ENCODE data around the gene HGD.
"Not testable (repeated sequence)": the region's sequence is repeated elsewhere in the genome, so short reads cannot be mapped to it uniquely, and the experiment has no call there.

The HGD gene

DNA sequence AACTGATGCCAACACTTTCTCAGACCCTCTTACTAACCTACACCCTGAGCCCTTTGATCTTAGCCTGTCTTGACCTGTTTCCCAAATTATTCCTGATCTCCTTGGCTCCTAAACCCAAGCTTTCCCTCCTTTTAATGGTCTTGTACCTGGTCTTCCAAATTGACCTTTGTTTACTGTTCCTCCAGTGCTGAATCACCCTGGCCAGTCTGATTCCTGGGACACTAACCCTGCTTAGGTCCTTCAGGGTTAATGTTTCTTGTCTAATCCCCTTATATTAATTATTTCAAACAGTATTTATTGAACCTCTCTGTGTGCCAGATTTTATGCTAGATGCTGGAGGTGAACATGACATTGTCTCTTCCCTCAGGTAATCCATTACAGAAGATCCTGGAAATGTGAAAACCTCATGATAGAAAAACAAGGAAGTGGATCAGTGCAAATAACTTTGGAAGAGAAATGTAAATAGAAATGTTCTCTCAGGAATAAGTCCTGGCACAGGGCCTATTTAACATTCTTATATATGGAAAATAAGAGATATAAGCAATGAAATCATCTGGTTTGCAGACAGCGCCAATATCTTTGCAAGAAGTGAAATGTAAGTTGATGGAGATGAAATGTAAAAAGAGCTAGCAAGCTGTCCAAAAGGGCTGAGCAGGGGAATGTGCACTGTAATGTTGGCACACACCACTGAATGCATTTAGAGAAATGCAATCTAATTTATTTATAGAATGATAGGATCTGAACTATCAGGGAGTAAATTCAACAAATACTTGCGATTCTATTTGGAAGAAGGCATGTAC, 20.7 kb downstream of the HGD start:
- TF ChIP-seq POLR2A (IDR thresholded peaks at IDR 0.05; ENCODE audit: low read length) (no peak), GATA1 (IDR thresholded peaks at IDR 0.05; ENCODE audit: low read depth, low read length) (no peak)
- DNase-seq: no peak

GRCh38 chr3:120659834-120660233, 22.2 kb downstream of the HGD start:
- no peak for DNase-seq
- no peak for TF ChIP-seq GATA1 (IDR thresholded peaks at IDR 0.05; ENCODE audit: low read depth, low read length)
- TF ChIP-seq POLR2A (IDR thresholded peaks at IDR 0.05; ENCODE audit: low read length): no peak

GRCh38 chr3:120659285-120659684, 22.8 kb downstream of the HGD start:
- no peak for TF ChIP-seq POLR2A (IDR thresholded peaks at IDR 0.05; ENCODE audit: low read length)
- no peak for TF ChIP-seq GATA1 (IDR thresholded peaks at IDR 0.05; ENCODE audit: low read depth, low read length)
- DNase-seq: no peak

GRCh38 chr3:120652896-120653545, 29.0 kb downstream of the HGD start:
- DNase-seq: peak in 1 of 2 experiments; percentile 10
- TF ChIP-seq GATA1 (IDR thresholded peaks at IDR 0.05; ENCODE audit: low read depth, low read length) (no peak), POLR2A (IDR thresholded peaks at IDR 0.05; ENCODE audit: low read length) (no peak)

- DNase-seq: no peak
- TF ChIP-seq POLR2A (IDR thresholded peaks at IDR 0.05; ENCODE audit: low read length) (no peak), GATA1 (IDR thresholded peaks at IDR 0.05; ENCODE audit: low read depth, low read length) (no peak)
Observed at GRCh38 chr3:120652281-120652680, 29.8 kb downstream of the HGD start.

DNA sequence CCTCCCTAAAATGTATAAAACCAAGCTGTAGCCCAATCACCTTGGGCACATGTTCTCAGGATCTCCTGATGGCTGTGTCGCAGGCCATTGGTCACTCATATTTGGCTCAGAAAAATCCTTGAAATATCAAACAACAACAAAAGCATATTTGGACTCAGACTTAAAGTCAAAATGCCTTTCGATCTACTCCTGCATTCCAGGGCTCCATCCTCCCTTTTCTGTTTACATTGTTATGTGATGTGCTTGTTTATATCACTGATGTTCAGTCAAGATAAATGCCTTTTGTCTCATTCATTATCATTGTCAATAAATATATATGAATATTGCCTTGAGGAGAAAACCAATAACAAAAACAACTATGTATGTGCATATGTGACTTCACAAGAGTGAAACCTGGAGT, 31.7 kb downstream of the HGD start:
- DNase-seq: no peak
- TF ChIP-seq GATA1 (IDR thresholded peaks at IDR 0.05; ENCODE audit: low read depth, low read length) (no peak), POLR2A (IDR thresholded peaks at IDR 0.05; ENCODE audit: low read length) (no peak)

GRCh38 chr3:120649830-120650233, 32.2 kb downstream of the HGD start:
- no peak for TF ChIP-seq GATA1 (IDR thresholded peaks at IDR 0.05; ENCODE audit: low read depth, low read length)
- no peak for TF ChIP-seq POLR2A (IDR thresholded peaks at IDR 0.05; ENCODE audit: low read length)
- no peak for DNase-seq

GRCh38 chr3:120648290-120648689, 33.7 kb downstream of the HGD start:
- TF ChIP-seq GATA1 (IDR thresholded peaks at IDR 0.05; ENCODE audit: low read depth, low read length) (no peak), POLR2A (IDR thresholded peaks at IDR 0.05; ENCODE audit: low read length) (no peak)
- no peak for DNase-seq

DNA sequence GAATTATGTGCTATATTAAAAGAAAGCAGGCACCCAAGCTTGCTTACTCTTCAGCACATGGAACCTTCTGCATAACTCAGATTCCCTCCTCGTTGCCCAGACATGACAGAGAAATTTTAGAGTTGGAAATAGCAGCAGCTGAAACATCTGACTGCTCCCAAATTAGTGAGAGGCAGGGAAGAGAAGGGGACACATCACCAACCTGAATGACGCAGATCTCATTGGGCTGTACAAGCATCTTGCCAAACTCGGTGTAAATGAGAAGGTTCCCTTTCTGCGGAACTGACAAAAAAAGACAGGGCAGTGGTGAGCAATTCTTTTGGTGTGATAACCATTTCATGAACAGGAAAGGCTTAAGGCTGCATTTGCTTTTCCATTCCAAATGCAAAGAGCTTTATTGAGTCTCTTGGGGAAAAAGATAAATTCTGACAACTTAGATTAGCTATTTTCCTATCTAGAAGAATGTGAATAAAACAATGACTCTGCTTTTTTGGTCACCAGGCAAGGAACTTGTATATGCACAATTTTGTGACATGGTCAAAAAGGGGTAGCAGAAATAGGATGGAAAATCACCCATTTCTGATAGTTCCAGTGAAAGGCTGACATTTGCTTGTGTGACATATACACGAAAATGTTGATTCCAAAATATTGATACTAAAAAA, 35.1 kb downstream of the HGD start:
- no peak for TF ChIP-seq GATA1 (IDR thresholded peaks at IDR 0.05; ENCODE audit: low read depth, low read length)
- TF ChIP-seq POLR2A (IDR thresholded peaks at IDR 0.05; ENCODE audit: low read length): no peak
- peak in 1 of 2 experiments; percentile 6 for DNase-seq

- TF ChIP-seq POLR2A (IDR thresholded peaks at IDR 0.05; ENCODE audit: low read length) (no peak), GATA1 (IDR thresholded peaks at IDR 0.05; ENCODE audit: low read depth, low read length) (no peak)
- DNase-seq: no peak
Observed at GRCh38 chr3:120645083-120645845, 36.8 kb downstream of the HGD start.

GRCh38 chr3:120642368-120642948, 39.6 kb downstream of the HGD start:
- DNase-seq: peak; percentile 78 to 83
- no peak for TF ChIP-seq GATA1 (IDR thresholded peaks at IDR 0.05; ENCODE audit: low read depth, low read length)
- TF ChIP-seq POLR2A (IDR thresholded peaks at IDR 0.05; ENCODE audit: low read length): peak; percentile 46

GRCh38 chr3:120641696-120642246, 40.3 kb downstream of the HGD start:
- no peak for DNase-seq
- TF ChIP-seq POLR2A (IDR thresholded peaks at IDR 0.05; ENCODE audit: low read length) (no peak), GATA1 (IDR thresholded peaks at IDR 0.05; ENCODE audit: low read depth, low read length) (no peak)

- TF ChIP-seq GATA1 (IDR thresholded peaks at IDR 0.05; ENCODE audit: low read depth, low read length) (no peak), POLR2A (IDR thresholded peaks at IDR 0.05; ENCODE audit: low read length) (no peak)
- no peak for DNase-seq
Observed at GRCh38 chr3:120640231-120640630, 41.8 kb downstream of the HGD start.

GRCh38 chr3:120638820-120639219, 43.2 kb downstream of the HGD start:
- not testable (repeated sequence) for DNase-seq
